HEK293 (cell line): ENCODE results near the gene LDLR.

Experiments used
- CTCF ChIA-PET: fragments of 350-600 bp; formaldehyde crosslinking; extraction: SDS; loops from one replicate; lab custom pipeline; 2021; ENCODE audit warnings: antibody characterized with exemption; lab: Yijun Ruan, JAX
- POLR2A ChIA-PET: fragments of 300-600 bp; formaldehyde crosslinking; extraction: SDS; loops from one replicate; lab custom pipeline; 2020; ENCODE audit warnings: antibody characterized with exemption, inconsistent platforms; lab: Yijun Ruan, JAX
- H3K27ac ChIP-seq: fragments of 200-500 bp; sonication (Bioruptor generic); 2 replicates; pipeline ENCODE4 v1.5.1; 2014; ENCODE audit warnings: low read depth, low read length, control low read depth, inconsistent platforms; ENCODE audit errors: extremely low read depth
- H3K36me3 ChIP-seq, 2 experiments: fragments of 200-500 bp in 1 of 2; sonication (Bioruptor generic) in 1 of 2; 1 replicate in 1 of 2; 2 replicates in 1 of 2; pipeline ENCODE4 v1.5.1; 2014 to 2017; ENCODE audit warnings: inconsistent platforms in 2 of 2, low read length in 2 of 2; ENCODE audit not compliant: control insufficient read depth in 2 of 2, insufficient read depth in 1 of 2
- H3K4me1 ChIP-seq: fragments of 200-500 bp; sonication (Bioruptor generic); 2 replicates; pipeline ENCODE4 v1.5.1; 2014; ENCODE audit warnings: mild to moderate bottlenecking, low read length, inconsistent platforms; ENCODE audit not compliant: control insufficient read depth, insufficient read depth
- H3K4me3 ChIP-seq: 2 replicates; pipeline ENCODE4 v1.5.1; 2011; ENCODE audit warnings: low read depth, mild to moderate bottlenecking, control low read depth, low read length, moderate library complexity
- H3K9me3 ChIP-seq: fragments of 200-500 bp; sonication (Bioruptor generic); 2 replicates; pipeline ENCODE4 v1.5.1; 2014; ENCODE audit warnings: low read depth, low read length, inconsistent platforms; ENCODE audit not compliant: control insufficient read depth, insufficient read depth
- GLI2 ChIP-seq: fragments of 450-650 bp; formaldehyde crosslinking; IDR thresholded peaks from 2 replicates; pipeline ENCODE4; 2017; ENCODE audit warnings: missing biosample characterization, missing genetic modification characterization, low read depth, borderline replicate concordance
- KLF9 ChIP-seq: fragments of 450-650 bp; formaldehyde crosslinking; IDR thresholded peaks from 2 replicates; pipeline ENCODE4 v1.5.1; 2016; ENCODE audit warnings: missing biosample characterization, missing genetic modification characterization, low read depth
- MEIS1 ChIP-seq: sonication (generic); formaldehyde crosslinking; IDR thresholded peaks from 2 replicates; pipeline ENCODE4 v1.8.1; 2022; ENCODE audit warnings: missing genetic modification reagents, mild to moderate bottlenecking, borderline replicate concordance
- TCF7L2 ChIP-seq: IDR thresholded peaks from 2 replicates; pipeline ENCODE4 v1.6.1; 2011; ENCODE audit warnings: low read depth, mild to moderate bottlenecking, inconsistent platforms, low read length, moderate library complexity, borderline replicate concordance
- YY1 ChIP-seq: fragments of 450-650 bp; formaldehyde crosslinking; IDR thresholded peaks from 2 replicates; pipeline ENCODE4 v1.5.1; 2018; ENCODE audit warnings: missing biosample characterization, missing genetic modification characterization
- ZFP41 ChIP-seq: fragments of 450-650 bp; formaldehyde crosslinking; IDR thresholded peaks from 2 replicates; pipeline ENCODE4 v1.5.1; 2016; ENCODE audit warnings: missing biosample characterization, missing genetic modification characterization, borderline replicate concordance
- ZNF155 ChIP-seq: fragments of 450-650 bp; formaldehyde crosslinking; IDR thresholded peaks from 2 replicates; pipeline ENCODE4 v1.5.1; 2016; ENCODE audit warnings: missing biosample characterization, missing genetic modification characterization
- ZNF239 ChIP-seq: fragments of 450-650 bp; formaldehyde crosslinking; IDR thresholded peaks from 2 replicates; pipeline ENCODE4 v1.5.1; 2016; ENCODE audit warnings: missing biosample characterization, missing genetic modification characterization
- ZNF501 ChIP-seq: fragments of 450-650 bp; formaldehyde crosslinking; IDR thresholded peaks from 2 replicates; pipeline ENCODE4 v1.5.1; 2016; ENCODE audit warnings: missing biosample characterization, missing genetic modification characterization
- ZNF521 ChIP-seq: fragments of 450-650 bp; formaldehyde crosslinking; IDR thresholded peaks from 2 replicates; pipeline ENCODE4 v1.5.1; 2017; ENCODE audit warnings: missing biosample characterization, mild to moderate bottlenecking, missing genetic modification characterization
- ZNF610 ChIP-seq: fragments of 450-650 bp; formaldehyde crosslinking; IDR thresholded peaks from 2 replicates; pipeline ENCODE4 v1.5.1; 2016; ENCODE audit warnings: missing biosample characterization, missing genetic modification characterization, borderline replicate concordance
- ZNF621 ChIP-seq: fragments of 450-650 bp; formaldehyde crosslinking; IDR thresholded peaks from 2 replicates; pipeline ENCODE4 v1.5.1; 2017; ENCODE audit warnings: missing biosample characterization, missing genetic modification characterization
- ZNF623 ChIP-seq: fragments of 450-650 bp; formaldehyde crosslinking; IDR thresholded peaks from 2 replicates; pipeline ENCODE4 v1.5.1; 2016; ENCODE audit warnings: missing biosample characterization, missing genetic modification characterization
- ZNF624 ChIP-seq: fragments of 450-650 bp; formaldehyde crosslinking; IDR thresholded peaks from 2 replicates; pipeline ENCODE4 v1.5.1; 2017; ENCODE audit warnings: missing biosample characterization, missing genetic modification characterization
- ZNF629 ChIP-seq: fragments of 450-650 bp; formaldehyde crosslinking; IDR thresholded peaks from 2 replicates; pipeline ENCODE4 v1.5.1; 2017; ENCODE audit warnings: missing biosample characterization, missing genetic modification characterization
- ZNF658 ChIP-seq: fragments of 450-650 bp; formaldehyde crosslinking; IDR thresholded peaks from 2 replicates; pipeline ENCODE4; 2016; ENCODE audit warnings: missing biosample characterization, missing genetic modification characterization
- TF ChIP-seq, protein P1 (sequence below): fragments of 450-650 bp; formaldehyde crosslinking; IDR thresholded peaks from 2 replicates; pipeline ENCODE4 v1.5.1; 2016; ENCODE audit warnings: missing biosample characterization, missing genetic modification characterization, low read depth
- TF ChIP-seq, protein P2 (sequence below): fragments of 450-650 bp; formaldehyde crosslinking; IDR thresholded peaks from 2 replicates; pipeline ENCODE4 v1.5.1; 2016; ENCODE audit warnings: missing biosample characterization, missing genetic modification characterization
- TF ChIP-seq, protein P3 (sequence below): fragments of 450-650 bp; formaldehyde crosslinking; IDR thresholded peaks from 2 replicates; pipeline ENCODE4 v1.5.1; 2017; ENCODE audit warnings: missing biosample characterization, missing genetic modification characterization
- TF ChIP-seq, protein P4 (sequence below): fragments of 450-650 bp; formaldehyde crosslinking; IDR thresholded peaks from 2 replicates; pipeline ENCODE4 v1.5.1; 2016; ENCODE audit warnings: missing biosample characterization, missing genetic modification characterization

The LDLR gene

DNA sequence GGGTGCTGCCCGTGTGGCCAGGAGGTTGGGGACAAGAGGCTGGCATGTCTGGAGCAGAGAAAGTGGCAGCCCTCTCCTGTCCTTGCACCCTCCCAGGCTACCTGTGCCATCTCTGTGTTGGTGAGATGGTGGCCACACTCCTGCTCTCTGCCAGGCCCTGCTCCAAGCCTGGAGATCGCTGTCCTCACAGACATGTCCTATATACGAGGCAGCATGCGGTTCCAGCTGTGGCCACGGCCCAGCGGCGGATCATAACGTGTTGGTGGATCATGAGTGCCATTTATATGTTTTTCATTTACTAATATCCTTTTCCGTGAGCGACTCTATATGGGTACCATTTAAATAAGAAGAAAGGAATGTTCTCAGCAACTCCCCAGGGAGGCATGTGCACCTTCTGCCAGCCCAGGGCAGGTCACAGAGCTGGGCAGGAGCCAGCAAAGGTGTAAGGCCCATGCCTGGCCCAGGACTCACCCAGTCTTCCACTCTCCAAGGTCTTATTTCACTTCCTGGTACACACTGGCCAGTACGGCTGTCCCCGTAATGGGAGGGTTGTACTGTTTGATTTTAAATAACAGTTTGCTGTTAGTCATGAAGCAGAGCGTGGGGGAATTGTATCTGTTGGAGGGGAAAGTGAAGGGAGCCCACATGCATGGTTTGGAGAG, 47.2 kb upstream of the LDLR start (continued):
- TF ChIP-seq, protein P1, sequence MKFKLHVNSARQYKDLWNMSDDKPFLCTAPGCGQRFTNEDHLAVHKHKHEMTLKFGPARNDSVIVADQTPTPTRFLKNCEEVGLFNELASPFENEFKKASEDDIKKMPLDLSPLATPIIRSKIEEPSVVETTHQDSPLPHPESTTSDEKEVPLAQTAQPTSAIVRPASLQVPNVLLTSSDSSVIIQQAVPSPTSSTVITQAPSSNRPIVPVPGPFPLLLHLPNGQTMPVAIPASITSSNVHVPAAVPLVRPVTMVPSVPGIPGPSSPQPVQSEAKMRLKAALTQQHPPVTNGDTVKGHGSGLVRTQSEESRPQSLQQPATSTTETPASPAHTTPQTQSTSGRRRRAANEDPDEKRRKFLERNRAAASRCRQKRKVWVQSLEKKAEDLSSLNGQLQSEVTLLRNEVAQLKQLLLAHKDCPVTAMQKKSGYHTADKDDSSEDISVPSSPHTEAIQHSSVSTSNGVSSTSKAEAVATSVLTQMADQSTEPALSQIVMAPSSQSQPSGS (tag by site-specific recombination): no peak
- TF ChIP-seq KLF9 (no peak), ZNF658 (tag by site-specific recombination) (no peak), ZNF621 (tag by site-specific recombination) (no peak)
- TF ChIP-seq, all 188 proteins: peak for 0

DNA sequence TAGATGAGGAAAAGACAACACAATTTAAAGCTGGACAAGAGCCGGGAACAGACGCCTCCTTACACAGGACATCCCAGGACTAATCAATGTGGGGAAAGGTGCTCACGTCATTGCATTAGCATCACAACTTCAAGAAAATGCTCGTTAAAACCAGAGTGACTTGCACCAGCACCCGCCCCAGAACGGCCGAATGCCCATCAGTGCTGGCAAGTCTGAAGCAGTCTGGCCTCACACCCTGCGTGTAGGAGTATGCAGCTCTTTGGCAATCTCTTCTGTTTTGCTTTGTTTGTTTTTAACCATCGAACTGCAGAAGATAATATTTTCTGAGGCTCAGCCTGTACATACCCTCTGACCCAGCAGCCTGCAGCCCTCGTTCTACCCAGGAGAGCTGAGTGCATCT, 44.8 kb upstream of the LDLR start:
- H3K4me3 ChIP-seq: no peak overlapping the region
- TF ChIP-seq, protein P2, sequence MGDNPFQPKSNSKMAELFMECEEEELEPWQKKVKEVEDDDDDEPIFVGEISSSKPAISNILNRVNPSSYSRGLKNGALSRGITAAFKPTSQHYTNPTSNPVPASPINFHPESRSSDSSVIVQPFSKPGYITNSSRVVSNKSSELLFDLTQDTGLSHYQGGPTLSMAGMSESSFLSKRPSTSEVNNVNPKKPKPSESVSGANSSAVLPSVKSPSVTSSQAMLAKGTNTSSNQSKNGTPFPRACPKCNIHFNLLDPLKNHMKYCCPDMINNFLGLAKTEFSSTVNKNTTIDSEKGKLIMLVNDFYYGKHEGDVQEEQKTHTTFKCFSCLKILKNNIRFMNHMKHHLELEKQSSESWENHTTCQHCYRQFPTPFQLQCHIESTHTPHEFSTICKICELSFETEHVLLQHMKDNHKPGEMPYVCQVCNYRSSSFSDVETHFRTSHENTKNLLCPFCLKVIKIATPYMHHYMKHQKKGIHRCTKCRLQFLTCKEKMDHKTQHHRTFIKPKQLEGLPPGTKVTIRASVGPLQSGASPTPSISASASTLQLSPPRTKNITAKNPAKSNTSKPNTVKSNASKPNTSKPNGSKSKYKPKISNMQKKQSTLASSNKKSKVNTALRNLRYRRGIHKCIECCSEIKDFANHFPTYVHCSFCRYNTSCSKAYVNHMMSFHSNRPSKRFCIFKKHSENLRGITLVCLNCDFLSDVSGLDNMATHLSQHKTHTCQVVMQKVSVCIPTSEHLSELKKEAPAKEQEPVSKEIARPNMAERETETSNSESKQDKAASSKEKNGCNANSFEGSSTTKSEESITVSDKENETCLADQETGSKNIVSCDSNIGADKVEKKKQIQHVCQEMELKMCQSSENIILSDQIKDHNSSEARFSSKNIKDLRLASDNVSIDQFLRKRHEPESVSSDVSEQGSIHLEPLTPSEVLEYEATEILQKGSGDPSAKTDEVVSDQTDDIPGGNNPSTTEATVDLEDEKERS (tag by site-specific recombination): no peak
- no peak for TF ChIP-seq ZNF610 (tag by site-specific recombination)
- no peak for TF ChIP-seq ZNF521 (tag by site-specific recombination)
- no peak for TF ChIP-seq ZNF629 (tag by site-specific recombination)
- TF ChIP-seq, protein P3, sequence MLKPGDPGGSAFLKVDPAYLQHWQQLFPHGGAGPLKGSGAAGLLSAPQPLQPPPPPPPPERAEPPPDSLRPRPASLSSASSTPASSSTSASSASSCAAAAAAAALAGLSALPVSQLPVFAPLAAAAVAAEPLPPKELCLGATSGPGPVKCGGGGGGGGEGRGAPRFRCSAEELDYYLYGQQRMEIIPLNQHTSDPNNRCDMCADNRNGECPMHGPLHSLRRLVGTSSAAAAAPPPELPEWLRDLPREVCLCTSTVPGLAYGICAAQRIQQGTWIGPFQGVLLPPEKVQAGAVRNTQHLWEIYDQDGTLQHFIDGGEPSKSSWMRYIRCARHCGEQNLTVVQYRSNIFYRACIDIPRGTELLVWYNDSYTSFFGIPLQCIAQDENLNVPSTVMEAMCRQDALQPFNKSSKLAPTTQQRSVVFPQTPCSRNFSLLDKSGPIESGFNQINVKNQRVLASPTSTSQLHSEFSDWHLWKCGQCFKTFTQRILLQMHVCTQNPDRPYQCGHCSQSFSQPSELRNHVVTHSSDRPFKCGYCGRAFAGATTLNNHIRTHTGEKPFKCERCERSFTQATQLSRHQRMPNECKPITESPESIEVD (tag by site-specific recombination): no peak
- no peak for TF ChIP-seq ZFP41 (tag by site-specific recombination)
- no peak for TF ChIP-seq ZNF155 (tag by site-specific recombination)
- H3K36me3 ChIP-seq: peaks cover 21 to 68% of the 10 kb centered on the region in 2 experiments; a peak in 2 of 3 replicates
- ChIA-PET POLR2A (no interaction called here), CTCF (interaction anchor here (1.5 to 1.6 kb wide), 2 partner anchors 8 to 10 kb away, joined by 4 to 7 read pairs; no protein-coding TSS in a partner anchor)
- H3K4me1 ChIP-seq: no peaks in the 10 kb centered on the region
- no peaks in the 10 kb centered on the region for H3K9me3 ChIP-seq
- no peak overlapping the region for H3K27ac ChIP-seq

DNA sequence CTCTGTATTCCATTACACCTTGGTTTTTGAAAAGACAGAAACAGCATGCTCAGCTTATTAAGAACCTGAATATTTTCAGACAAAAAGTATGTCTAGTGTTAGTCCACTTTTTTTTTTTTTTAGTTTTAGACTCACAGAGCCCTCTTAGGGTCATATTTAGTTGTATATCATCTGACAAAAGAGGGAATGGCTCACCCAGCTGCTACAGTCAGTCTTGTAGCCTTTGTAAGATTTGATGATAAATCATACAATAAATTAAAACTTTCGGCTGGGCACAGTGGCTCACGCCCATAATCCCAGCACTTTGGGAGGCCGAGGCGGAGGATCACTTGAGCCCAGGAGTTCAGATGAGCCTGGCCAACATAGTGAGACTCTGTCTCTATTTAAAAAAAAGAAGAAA, 43.7 kb upstream of the LDLR start:
- Histone ChIP-seq H3K9me3 (no peaks in the 10 kb centered on the region), H3K36me3 (peaks cover 17 to 78% of the 10 kb centered on the region in 2 experiments; a peak in 2 of 3 replicates), H3K4me3 (no peak overlapping the region), H3K4me1 (no peaks in the 10 kb centered on the region), H3K27ac (no peak overlapping the region)
- CTCF ChIA-PET: interaction anchor here (0.6 to 1.6 kb wide), 3 partner anchors 9 to 159 kb away, joined by 3 to 7 read pairs (median 3); no protein-coding TSS in a partner anchor
- POLR2A ChIA-PET: no interaction called here
- TF ChIP-seq ZNF624 (no peak), ZNF501 (tag by site-specific recombination) (no peak), TCF7L2 (no peak), GLI2 (tag by site-specific recombination) (no peak), ZNF623 (tag by site-specific recombination) (no peak), ZNF239 (tag by site-specific recombination) (no peak), YY1 (tag by site-specific recombination) (no peak), MEIS1 (CRISPR knock-in tag) (no peak)
- TF ChIP-seq, protein P4, sequence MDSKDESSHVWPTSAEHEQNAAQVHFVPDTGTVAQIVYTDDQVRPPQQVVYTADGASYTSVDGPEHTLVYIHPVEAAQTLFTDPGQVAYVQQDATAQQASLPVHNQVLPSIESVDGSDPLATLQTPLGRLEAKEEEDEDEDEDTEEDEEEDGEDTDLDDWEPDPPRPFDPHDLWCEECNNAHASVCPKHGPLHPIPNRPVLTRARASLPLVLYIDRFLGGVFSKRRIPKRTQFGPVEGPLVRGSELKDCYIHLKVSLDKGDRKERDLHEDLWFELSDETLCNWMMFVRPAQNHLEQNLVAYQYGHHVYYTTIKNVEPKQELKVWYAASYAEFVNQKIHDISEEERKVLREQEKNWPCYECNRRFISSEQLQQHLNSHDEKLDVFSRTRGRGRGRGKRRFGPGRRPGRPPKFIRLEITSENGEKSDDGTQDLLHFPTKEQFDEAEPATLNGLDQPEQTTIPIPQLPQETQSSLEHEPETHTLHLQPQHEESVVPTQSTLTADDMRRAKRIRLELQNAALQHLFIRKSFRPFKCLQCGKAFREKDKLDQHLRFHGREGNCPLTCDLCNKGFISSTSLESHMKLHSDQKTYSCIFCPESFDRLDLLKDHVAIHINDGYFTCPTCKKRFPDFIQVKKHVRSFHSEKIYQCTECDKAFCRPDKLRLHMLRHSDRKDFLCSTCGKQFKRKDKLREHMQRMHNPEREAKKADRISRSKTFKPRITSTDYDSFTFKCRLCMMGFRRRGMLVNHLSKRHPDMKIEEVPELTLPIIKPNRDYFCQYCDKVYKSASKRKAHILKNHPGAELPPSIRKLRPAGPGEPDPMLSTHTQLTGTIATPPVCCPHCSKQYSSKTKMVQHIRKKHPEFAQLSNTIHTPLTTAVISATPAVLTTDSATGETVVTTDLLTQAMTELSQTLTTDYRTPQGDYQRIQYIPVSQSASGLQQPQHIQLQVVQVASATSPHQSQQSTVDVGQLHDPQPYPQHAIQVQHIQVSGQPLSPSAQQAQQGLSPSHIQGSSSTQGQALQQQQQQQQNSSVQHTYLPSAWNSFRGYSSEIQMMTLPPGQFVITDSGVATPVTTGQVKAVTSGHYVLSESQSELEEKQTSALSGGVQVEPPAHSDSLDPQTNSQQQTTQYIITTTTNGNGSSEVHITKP (tag by site-specific recombination): no peak
